GM12878 (cell line): ENCODE measurements around the gene NMRK1. TPM values are rescaled to one million over a fixed set of nuclear protein-coding genes. Genes with fewer than 3 reads are reported as not detected.

Experiments
- ATAC-seq: fragments of 200-7000 bp; cut with Tn5 transposase; 3 replicates; pipeline ENCODE4 v1.9.1; 2020; ENCODE audit warnings: mild to moderate bottlenecking, moderate library complexity
- BruUV-seq: library from RNA; stranded (reverse); fragments of 400-500 nt; replicated peaks from 2 replicates; lab custom pipeline; 2021; lab: Mats Ljungman, UMichigan
- CTCF ChIA-PET: fragments of 300-600 bp; sonication (Branson Sonifier 250); formaldehyde crosslinking; extraction: SDS; loops from one replicate; lab custom pipeline; 2021; ENCODE audit warnings: inconsistent platforms; lab: Yijun Ruan, JAX
- POLR2A ChIA-PET: fragments of 350-600 bp; formaldehyde crosslinking; extraction: SDS; loops from one replicate; lab custom pipeline; 2021; ENCODE audit warnings: inconsistent platforms; lab: Charles Lee
- RAD21 ChIA-PET: fragments of 300-600 bp; sonication (Branson Sonifier 250); formaldehyde crosslinking; loops from one replicate; lab custom pipeline; 2023; ENCODE audit warnings: antibody characterized with exemption; ENCODE audit not compliant: unreplicated experiment; lab: Charles Lee
- SMC1A ChIA-PET: fragments of 300-600 bp; sonication (Branson Sonifier 250); formaldehyde crosslinking; loops from one replicate; lab custom pipeline; 2023; ENCODE audit not compliant: unreplicated experiment, uncharacterized antibody; lab: Charles Lee
- DNase-seq: peaks from one replicate; pipeline ENCODE4 v3.0.0-alpha.2; 2011; ENCODE audit warnings: low read depth, low spot score
- FAIRE-seq: peaks from 3 replicates; lab custom pipeline; 2011; peaks lifted over from hg19 to GRCh38; lab: Jason Lieb, UNC
- H2AFZ ChIP-seq: 2 replicates; pipeline ENCODE4 v1.6.0; 2011; ENCODE audit warnings: low read depth, low read length, control low read depth; ENCODE audit not compliant: control insufficient read depth
- H3K27ac ChIP-seq: 2 replicates; pipeline ENCODE4 v1.5.1; 2011; ENCODE audit warnings: control low read depth; ENCODE audit not compliant: control insufficient read depth, insufficient read depth
- H3K27me3 ChIP-seq, 2 experiments: replicated peaks in 1 of 2; 2 replicates each; pipeline versions ENCODE4 v1.6.0 to v1.6.1; 2011; ENCODE audit warnings: low read length in 1 of 2; ENCODE audit not compliant: control insufficient read depth in 2 of 2, insufficient read depth in 2 of 2
- H3K36me3 ChIP-seq, 2 experiments: 2 replicates each; pipeline ENCODE4 v1.5.1; 2011; ENCODE audit warnings: low read length in 1 of 2; ENCODE audit not compliant: control insufficient read depth in 2 of 2, insufficient read depth in 2 of 2
- H3K4me1 ChIP-seq: 2 replicates; pipeline ENCODE4 v1.6.1; 2011; ENCODE audit warnings: mild to moderate bottlenecking, low read length, moderate library complexity, mixed read lengths; ENCODE audit not compliant: control insufficient read depth, insufficient read depth
- H3K4me2 ChIP-seq: 2 replicates; pipeline ENCODE4 v1.6.0; 2011; ENCODE audit warnings: control low read depth; ENCODE audit not compliant: control insufficient read depth, insufficient read depth
- H3K4me3 ChIP-seq: fragments of 200-600 bp; sonication (generic); 2 replicates; pipeline ENCODE4 v1.5.1; 2016
- H3K79me2 ChIP-seq: 2 replicates; pipeline ENCODE4 v1.6.0; 2011; ENCODE audit warnings: low read length; ENCODE audit not compliant: control insufficient read depth, insufficient read depth
- H3K9ac ChIP-seq: 2 replicates; pipeline ENCODE4 v1.8.0; 2011; ENCODE audit warnings: low read length, control low read depth, mixed read lengths; ENCODE audit not compliant: control insufficient read depth, insufficient read depth
- H3K9me3 ChIP-seq: replicated peaks from 3 replicates; pipeline ENCODE4 v1.5.1; 2011; ENCODE audit warnings: mild to moderate bottlenecking, low read length; ENCODE audit not compliant: control insufficient read depth, insufficient read depth
- H4K20me1 ChIP-seq: 2 replicates; pipeline ENCODE4 v1.6.0; 2011; ENCODE audit not compliant: control insufficient read depth, insufficient read depth
- BRCA1 ChIP-seq: IDR thresholded peaks from 2 replicates; pipeline ENCODE4 v1.6.1; 2011; ENCODE audit warnings: low read depth, low read length, improper control_type of control experiment
- CBX5 ChIP-seq: sonication (generic); IDR thresholded peaks from 2 replicates; pipeline ENCODE4 v1.6.1; 2016; ENCODE audit warnings: low read depth, moderate library complexity, mild to moderate bottlenecking, inconsistent platforms
- CEBPB ChIP-seq, 2 experiments: fragments of 150-350 bp in 1 of 2; IDR thresholded peaks; 2 replicates each; pipeline ENCODE4 v1.6.1; 2012 to 2014; ENCODE audit warnings: low read depth in 2 of 2, low read length in 2 of 2, borderline replicate concordance in 1 of 2, inconsistent platforms in 1 of 2
- EED ChIP-seq: sonication (generic); IDR thresholded peaks from 2 replicates; pipeline ENCODE4 v1.6.1; 2016; ENCODE audit warnings: antibody characterized with exemption, low read depth
- HDAC6 ChIP-seq: fragments of 200-600 bp; sonication (generic); IDR thresholded peaks from one replicate; pipeline ENCODE4 v1.8.0; 2017; ENCODE audit warnings: antibody characterized with exemption; ENCODE audit not compliant: unreplicated experiment
- MEF2B ChIP-seq: fragments of 450-650 bp; IDR thresholded peaks from 2 replicates; pipeline ENCODE4 v1.6.1; 2018; ENCODE audit warnings: mild to moderate bottlenecking, moderate library complexity; ENCODE audit not compliant: partially characterized antibody, poor library complexity, severe bottlenecking
- SMAD1 ChIP-seq: fragments of 450-650 bp; IDR thresholded peaks from 2 replicates; pipeline ENCODE4 v1.6.1; 2018; ENCODE audit warnings: mild to moderate bottlenecking, low read depth; ENCODE audit not compliant: partially characterized antibody
- SRF ChIP-seq, 2 experiments: IDR thresholded peaks; 2 replicates each; pipeline ENCODE4 v1.6.1; 2011; ENCODE audit warnings: low read depth in 2 of 2, low read length in 2 of 2, mild to moderate bottlenecking in 1 of 2, moderate library complexity in 1 of 2
- YY1 ChIP-seq: IDR thresholded peaks from 2 replicates; pipeline ENCODE4 v1.6.1; 2011; ENCODE audit warnings: low read depth, mild to moderate bottlenecking, low read length
- ZNF384 ChIP-seq: IDR thresholded peaks from 2 replicates; pipeline ENCODE4 v1.6.1; 2012; ENCODE audit warnings: low read depth, mild to moderate bottlenecking, low read length, improper control_type of control experiment, borderline replicate concordance
- WGBS: methylation state at CpG from one replicate; pipeline ENCODE4 v1.1.6; 2016; ENCODE audit warnings: low lambda C conversion rate; ENCODE audit not compliant: insufficient replicate concordance, insufficient coverage; ENCODE audit errors: missing lambda C conversion rate; 5-methylcytosine and 5-hydroxymethylcytosine counted together
- in situ Hi-C: fragments of 300-500 bp; cut with MboI; formaldehyde crosslinking; loops from 9 replicates; pipeline ENCODE4 v1.14.3; 2018; ENCODE audit warnings: mixed read lengths
- intact Hi-C: fragments of 100-400 bp; cut with micrococcal nuclease; formaldehyde crosslinking; loops from one replicate; pipeline ENCODE4 v1.14.2; 2022; ENCODE audit not compliant: unreplicated experiment
- polyA plus RNA-seq, 11 experiments: library from polyadenylated mRNA; depleted of rRNA in 4 of 11; unstranded in 6 of 11; stranded (reverse) in 5 of 11; fragments of >200 nt; fragmentation: Nextera tagmentation in 4 of 11; fragmentation: Illumina TruSeq in 1 of 11; extraction: Ambion mirVana in 4 of 11; extraction: Trizol in 1 of 11; gene quantifications; 1 replicate in 1 of 11; 2 replicates in 10 of 11; pipeline versions ENCODE4 v1.2.1 to v1.2.3, GENCODE V29; 2011 to 2016; ENCODE audit warnings: inconsistent platforms in 2 of 11, missing spikeins in 2 of 11, low read depth in 1 of 11
- total RNA-seq, 4 experiments: library from RNA; depleted of rRNA in 3 of 4; stranded (reverse); fragments of >200 nt in 3 of 4; fragmentation: Illumina TruSeq in 1 of 4; extraction: Trizol in 1 of 4; gene quantifications; 2 replicates each; pipeline versions ENCODE4 v1.2.1 to v1.2.3, GENCODE V29; 2013 to 2021
- TF ChIP-seq, protein P1 (sequence below): fragments of 450-650 bp; IDR thresholded peaks from 2 replicates; pipeline ENCODE4 v1.6.1; 2016; ENCODE audit warnings: mild to moderate bottlenecking
- TF ChIP-seq, protein P2 (sequence below): fragments of 450-650 bp; IDR thresholded peaks from 2 replicates; pipeline ENCODE4 v1.6.1; 2017; ENCODE audit warnings: mild to moderate bottlenecking, moderate library complexity

Gene NMRK1
- total and polyA plus RNA-seq, 10 of the 15 experiments (the other 5 are each of a cell fraction or from before 2014, with no cell fraction given) = 8.4 to 17.2 (median 12.1) TPM

DNA sequence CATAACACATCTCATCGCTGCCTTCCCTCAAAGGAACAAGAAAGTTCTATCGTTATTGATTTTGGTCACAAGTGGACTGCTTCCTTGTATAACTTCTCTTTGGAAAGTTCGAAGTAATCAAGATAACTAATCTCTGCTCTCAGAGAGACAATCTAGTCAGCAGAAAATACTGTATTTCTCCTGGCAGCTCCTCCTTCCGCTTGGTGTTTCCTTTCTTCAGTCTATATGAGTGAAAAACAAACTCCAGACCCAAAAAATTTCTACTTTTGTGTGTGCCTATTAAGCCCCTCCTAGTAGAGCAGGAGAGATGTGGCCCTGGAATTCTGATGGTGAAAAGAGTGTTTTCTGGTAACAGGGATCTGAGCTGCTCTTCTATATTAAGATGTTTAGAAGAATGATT is 24.8 kb upstream of the NMRK1 start:
- no peaks in the 10 kb centered on the region for H3K9me3 ChIP-seq
- H3K79me2 ChIP-seq = peaks cover 4% of the 10 kb centered on the region
- no peak overlapping the region for H3K4me2 ChIP-seq
- ATAC-seq (no peak), FAIRE-seq (no peak), DNase-seq (no peak)
- H3K36me3 ChIP-seq = peaks cover 0 to 2% of the 10 kb centered on the region in 2 experiments; a peak in 3 of 4 replicates
- BruUV-seq = no TSS peak
- no peak overlapping the region for H3K4me3 ChIP-seq
- SMC1A ChIA-PET = no interaction called here
- RAD21 ChIA-PET = no interaction called here
- 87% methylated on average over 4 of the region's 4 CpGs for WGBS
- in situ Hi-C loops (no loop called here), intact Hi-C loops (no loop called here)
- CTCF ChIA-PET = no interaction called here
- no peak overlapping the region for H3K27ac ChIP-seq
- H3K27me3 ChIP-seq = no peaks in the 10 kb centered on the region
- H3K4me1 ChIP-seq = no peaks in the 10 kb centered on the region
- H3K9ac ChIP-seq = no peak overlapping the region
- H2AFZ ChIP-seq = no peak overlapping the region
- POLR2A ChIA-PET = no interaction called here
- H4K20me1 ChIP-seq = no peaks in the 10 kb centered on the region
- TF ChIP-seq CBX5 (no peak), BRCA1 (no peak), MEF2B (no peak)

GRCh38 chr9:75111019-75111622 is 23.2 kb upstream of the NMRK1 start:
- CTCF ChIA-PET = no interaction called here
- no peak for TF ChIP-seq EED
- no peak for TF ChIP-seq CEBPB (IDR thresholded peaks at IDR 0.05; ENCODE audit: borderline replicate concordance in 1 of 2, low read depth in 2 of 2, low read length in 2 of 2)
- no peak for TF ChIP-seq HDAC6
- no peak for TF ChIP-seq ZNF384
- no peak for TF ChIP-seq SRF (IDR thresholded peaks at IDR 0.05; ENCODE audit: low read depth in 2 of 2, low read length in 2 of 2)
- TF ChIP-seq, protein P1, sequence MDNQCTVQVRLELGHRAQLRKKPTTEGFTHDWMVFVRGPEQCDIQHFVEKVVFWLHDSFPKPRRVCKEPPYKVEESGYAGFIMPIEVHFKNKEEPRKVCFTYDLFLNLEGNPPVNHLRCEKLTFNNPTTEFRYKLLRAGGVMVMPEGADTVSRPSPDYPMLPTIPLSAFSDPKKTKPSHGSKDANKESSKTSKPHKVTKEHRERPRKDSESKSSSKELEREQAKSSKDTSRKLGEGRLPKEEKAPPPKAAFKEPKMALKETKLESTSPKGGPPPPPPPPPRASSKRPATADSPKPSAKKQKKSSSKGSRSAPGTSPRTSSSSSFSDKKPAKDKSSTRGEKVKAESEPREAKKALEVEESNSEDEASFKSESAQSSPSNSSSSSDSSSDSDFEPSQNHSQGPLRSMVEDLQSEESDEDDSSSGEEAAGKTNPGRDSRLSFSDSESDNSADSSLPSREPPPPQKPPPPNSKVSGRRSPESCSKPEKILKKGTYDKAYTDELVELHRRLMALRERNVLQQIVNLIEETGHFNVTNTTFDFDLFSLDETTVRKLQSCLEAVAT = no peak
- TF ChIP-seq, protein P2, sequence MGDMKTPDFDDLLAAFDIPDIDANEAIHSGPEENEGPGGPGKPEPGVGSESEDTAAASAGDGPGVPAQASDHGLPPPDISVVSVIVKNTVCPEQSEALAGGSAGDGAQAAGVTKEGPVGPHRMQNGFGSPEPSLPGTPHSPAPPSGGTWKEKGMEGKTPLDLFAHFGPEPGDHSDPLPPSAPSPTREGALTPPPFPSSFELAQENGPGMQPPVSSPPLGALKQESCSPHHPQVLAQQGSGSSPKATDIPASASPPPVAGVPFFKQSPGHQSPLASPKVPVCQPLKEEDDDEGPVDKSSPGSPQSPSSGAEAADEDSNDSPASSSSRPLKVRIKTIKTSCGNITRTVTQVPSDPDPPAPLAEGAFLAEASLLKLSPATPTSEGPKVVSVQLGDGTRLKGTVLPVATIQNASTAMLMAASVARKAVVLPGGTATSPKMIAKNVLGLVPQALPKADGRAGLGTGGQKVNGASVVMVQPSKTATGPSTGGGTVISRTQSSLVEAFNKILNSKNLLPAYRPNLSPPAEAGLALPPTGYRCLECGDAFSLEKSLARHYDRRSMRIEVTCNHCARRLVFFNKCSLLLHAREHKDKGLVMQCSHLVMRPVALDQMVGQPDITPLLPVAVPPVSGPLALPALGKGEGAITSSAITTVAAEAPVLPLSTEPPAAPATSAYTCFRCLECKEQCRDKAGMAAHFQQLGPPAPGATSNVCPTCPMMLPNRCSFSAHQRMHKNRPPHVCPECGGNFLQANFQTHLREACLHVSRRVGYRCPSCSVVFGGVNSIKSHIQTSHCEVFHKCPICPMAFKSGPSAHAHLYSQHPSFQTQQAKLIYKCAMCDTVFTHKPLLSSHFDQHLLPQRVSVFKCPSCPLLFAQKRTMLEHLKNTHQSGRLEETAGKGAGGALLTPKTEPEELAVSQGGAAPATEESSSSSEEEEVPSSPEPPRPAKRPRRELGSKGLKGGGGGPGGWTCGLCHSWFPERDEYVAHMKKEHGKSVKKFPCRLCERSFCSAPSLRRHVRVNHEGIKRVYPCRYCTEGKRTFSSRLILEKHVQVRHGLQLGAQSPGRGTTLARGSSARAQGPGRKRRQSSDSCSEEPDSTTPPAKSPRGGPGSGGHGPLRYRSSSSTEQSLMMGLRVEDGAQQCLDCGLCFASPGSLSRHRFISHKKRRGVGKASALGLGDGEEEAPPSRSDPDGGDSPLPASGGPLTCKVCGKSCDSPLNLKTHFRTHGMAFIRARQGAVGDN = no peak
- no peak for TF ChIP-seq YY1
- TF ChIP-seq SMAD1 = no peak

More at GRCh38 chr9:75111019-75111622, 23.2 kb upstream of the NMRK1 start:
- Histone ChIP-seq H3K36me3 (no peaks in the 10 kb centered on the region; a peak in 1 of 4 replicates), H3K27me3 (no peaks in the 10 kb centered on the region), H3K9ac (no peak overlapping the region), H3K4me1 (no peaks in the 10 kb centered on the region), H2AFZ (no peak overlapping the region), H3K27ac (no peak overlapping the region), H4K20me1 (no peaks in the 10 kb centered on the region; the same call in 1 of the 2 replicates), H3K79me2 (peaks cover 4% of the 10 kb centered on the region), H3K4me2 (no peak overlapping the region), H3K9me3 (no peaks in the 10 kb centered on the region), H3K4me3 (no peak overlapping the region)
- intact Hi-C loops = no loop called here
- ChIA-PET SMC1A (no interaction called here), POLR2A (interaction anchor here (0.7 kb wide), 2 partner anchors 70 to 1155 kb away, joined by 3 to 7 read pairs; no protein-coding TSS in a partner anchor), RAD21 (no interaction called here)
- no TSS peak for BruUV-seq
- WGBS = 73% methylated on average over 5 of the region's 5 CpGs
- in situ Hi-C loops = no loop called here
- no peak for FAIRE-seq
- no peak for ATAC-seq
- DNase-seq = no peak
